Mucosa of descending colon (tissue), 3 donors: ENCODE measurements around the gene EDNRB. TPM values are rescaled to one million over a fixed set of nuclear protein-coding genes. Genes with fewer than 3 reads are reported as not detected.
A peak's percentile ranks its signal among the peaks of the same experiment; 100 is the strongest.
"Not testable (repeated sequence)": the region's sequence is repeated elsewhere in the genome, so short reads cannot be mapped to it uniquely, and the experiment has no call there.

Source experiments
- ATAC-seq: fragments of 200-7000 bp; cut with Tn5 transposase; one replicate; pipeline ENCODE4 v1.9.1; 2020; ENCODE audit warnings: mild to moderate bottlenecking, moderate library complexity
- DNase-seq, 3 donors: peaks; one replicate each; pipeline ENCODE4 v3.0.0-alpha.2; 2020
- H3K36me3 ChIP-seq: fragments of 200-600 bp; one replicate; pipeline ENCODE4 v1.8.0; 2021; ENCODE audit warnings: low read depth, mild to moderate bottlenecking
- H3K4me1 ChIP-seq: fragments of 200-600 bp; one replicate; pipeline ENCODE4 v1.8.0; 2021; ENCODE audit warnings: low read depth, mild to moderate bottlenecking
- H3K4me3 ChIP-seq: fragments of 200-600 bp; one replicate; pipeline ENCODE4 v1.8.0; 2021; ENCODE audit warnings: mild to moderate bottlenecking
- H3K9me3 ChIP-seq: fragments of 200-600 bp; one replicate; pipeline ENCODE4 v1.8.0; 2021; ENCODE audit warnings: mild to moderate bottlenecking
- CTCF ChIP-seq: fragments of 200-600 bp; IDR thresholded peaks from one replicate; pipeline ENCODE4 v1.8.0; 2022; ENCODE audit warnings: antibody characterized with exemption, mild to moderate bottlenecking
- intact Hi-C, 2 donors: fragments of 100-400 bp; cut with DNase I in 1 of 2; cut with micrococcal nuclease in 1 of 2; formaldehyde crosslinking; loops; one replicate each; pipeline versions ENCODE4 v1.11.0 to v1.11.1; 2022; cut with DNase I, micrococcal nuclease
- long read RNA-seq, 2 donors: library from polyadenylated mRNA; unstranded; transcript quantifications; one replicate each; pipeline ENCODE4 v2.0.0, GENCODE V29; 2019 to 2021
- total RNA-seq, 3 donors: library from RNA; stranded (reverse); fragmentation: NEBNext Ultra II Directional in 2 of 3; extraction: Animal tissue kit (Norgen Biotek cat#: 25700) in 2 of 3; gene quantifications; one replicate each; pipeline versions ENCODE4 v1.2.1 to v1.2.4, GENCODE V29; 2021 to 2023
- donor health status: DM: no; HTN: no; CAD: no; lungs with moderate emphysema.
- donor health status: DM: no; HTN: no; CAD: no.
- donor health status: DM: no; HTN: yes; CAD: no.

Gene EDNRB
- total RNA-seq = 10 to 100 TPM in 2 of 3 donors, 1 to 10 TPM in 1; 6.8 to 11.2 (median 11.0) TPM
- long read RNA-seq, donor 1, full-length matches to known transcripts = 6 of 8 reads
- long read RNA-seq, donor 1, partial matches to known transcripts = 1 of 8 reads
- long read RNA-seq, donor 1, other reads (novel, unspliced or antisense) = 1 of 8 reads
- long read RNA-seq, donor 2 = 0 reads

- intact Hi-C loops = no loop called here
- no peaks in the 10 kb centered on the region for H3K9me3 ChIP-seq
- H3K4me1 ChIP-seq = no peaks in the 10 kb centered on the region
- no peaks in the 10 kb centered on the region for H3K36me3 ChIP-seq
- ATAC-seq = peak; percentile 44
- DNase-seq = peak; percentile 20 to 52 (median 29)
- no peak for TF ChIP-seq CTCF
- H3K4me3 ChIP-seq = peak within 1 kb of the TSS; percentile 18
These were observed at the start of gene EDNRB for GRCh38 chr13:77918391-77919245. EDNRB (minus strand) TSS chr13:77918831; CDS start chr13:77918573, 258 bp downstream.

GRCh38 chr13:77966671-77967070 lies 48.0 kb upstream of the EDNRB start:
- Histone ChIP-seq H3K36me3 (no peaks in the 10 kb centered on the region), H3K4me1 (no peaks in the 10 kb centered on the region), H3K4me3 (no peak overlapping the region), H3K9me3 (peaks cover 8% of the 10 kb centered on the region)
- no peak for TF ChIP-seq CTCF
- intact Hi-C loops = no loop called here
- no peak for DNase-seq
- ATAC-seq = no peak

- TF ChIP-seq CTCF = no peak
- no peak overlapping the region for H3K4me3 ChIP-seq
- no peak for ATAC-seq
- H3K9me3 ChIP-seq = peaks cover 5% of the 10 kb centered on the region
- H3K36me3 ChIP-seq = no peaks in the 10 kb centered on the region
- H3K4me1 ChIP-seq = no peaks in the 10 kb centered on the region
- no peak for DNase-seq
- intact Hi-C loops = no loop called here
These were observed 34.1 kb upstream of the EDNRB start for GRCh38 chr13:77952737-77953136.

GRCh38 chr13:77952276-77952675 lies 33.6 kb upstream of the EDNRB start:
- peaks cover 3% of the 10 kb centered on the region for H3K9me3 ChIP-seq
- H3K36me3 ChIP-seq = no peaks in the 10 kb centered on the region
- TF ChIP-seq CTCF = no peak
- DNase-seq (no peak), ATAC-seq (no peak)
- no peaks in the 10 kb centered on the region for H3K4me1 ChIP-seq
- H3K4me3 ChIP-seq = no peak overlapping the region
- intact Hi-C loops = no loop called here

DNA sequence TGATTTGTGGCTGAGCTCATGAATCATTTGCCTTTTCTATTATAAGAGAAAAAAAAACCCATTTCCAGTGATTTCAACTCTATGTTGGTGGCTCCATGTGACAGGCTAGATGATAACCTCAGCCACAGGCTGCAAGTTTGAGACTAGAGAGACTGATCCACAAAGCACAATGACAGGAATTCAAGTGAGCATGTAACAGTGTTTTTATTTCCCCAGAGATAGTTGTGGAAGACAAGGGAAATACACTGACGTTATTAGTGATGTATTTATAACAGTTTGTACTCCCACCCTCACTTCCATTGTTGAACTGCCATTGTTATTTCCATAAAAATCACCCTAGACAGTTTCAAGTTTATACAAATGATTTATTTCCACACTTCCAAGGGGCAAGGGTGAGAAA lies 27.9 kb upstream of the EDNRB start:
- Histone ChIP-seq H3K4me3 (no peak overlapping the region), H3K36me3 (no peaks in the 10 kb centered on the region), H3K4me1 (no peaks in the 10 kb centered on the region), H3K9me3 (no peaks in the 10 kb centered on the region)
- TF ChIP-seq CTCF = no peak
- intact Hi-C loops = no loop called here
- DNase-seq = no peak
- ATAC-seq = no peak

- H3K4me1 ChIP-seq, ATAC-seq, H3K36me3 ChIP-seq, intact Hi-C loops, H3K4me3 ChIP-seq, H3K9me3 ChIP-seq: not testable (repeated sequence)
- DNase-seq = peak in 1 of 3 donors; percentile 10
These were observed 16.4 kb upstream of the EDNRB start for GRCh38 chr13:77935063-77935462.
